ENCODE data around the gene MGAT5.

The MGAT5 gene

GRCh38 chr2:134436706-134437105 is 182.8 kb downstream of the MGAT5 start:
- H3K4ac ChIP-seq (ENCODE audit: low read length), result no peak overlapping the region
- H3K4me1 ChIP-seq (ENCODE audit: control insufficient read depth in 2 of 2, insufficient read depth in 1 of 2, low read depth in 1 of 2, low read length in 2 of 2), result peaks cover 4 to 5% of the 10 kb centered on the region in 2 donors
- H2BK120ac ChIP-seq (ENCODE audit: low read depth, low read length), result no peak overlapping the region
- no peaks in the 10 kb centered on the region for H3K9me3 ChIP-seq (replicated peaks in 1 of 2; ENCODE audit: control insufficient read depth in 2 of 2, insufficient read depth in 1 of 2, low read depth in 1 of 2, low read length in 2 of 2)
- peaks cover 6 to 40% of the 10 kb centered on the region in 2 donors for H3K36me3 ChIP-seq (replicated peaks in 1 of 2; ENCODE audit: control insufficient read depth in 2 of 2, insufficient read depth in 2 of 2, low read length in 2 of 2)
- H3K4me2 ChIP-seq (ENCODE audit: insufficient read depth, low read length, poor library complexity, severe bottlenecking), result no peak overlapping the region
- no peaks in the 10 kb centered on the region for H3K27me3 ChIP-seq (ENCODE audit: control insufficient read depth in 3 of 3, insufficient read depth in 3 of 3, low read depth in 1 of 3, low read length in 3 of 3)
- no peaks in the 10 kb centered on the region for H3K79me1 ChIP-seq (ENCODE audit: low read depth, low read length)
- H2AFZ ChIP-seq (ENCODE audit: low read length), result no peak overlapping the region
- no peak overlapping the region for H3K27ac ChIP-seq (replicated peaks; ENCODE audit: low read length)
- no peak overlapping the region for H2BK15ac ChIP-seq (ENCODE audit: low read length)
- H4K8ac ChIP-seq (ENCODE audit: low read depth, low read length), result no peak overlapping the region
- WGBS, 2 donors (ENCODE audit: extremely low coverage in 2 of 2, insufficient read length in 2 of 2, insufficient replicate concordance in 1 of 2), result no CpG with 5 or more reads among the region's 7 CpGs
- no peak overlapping the region for H3K18ac ChIP-seq (ENCODE audit: low read length)
- H3K9ac ChIP-seq (ENCODE audit: low read depth, low read length, poor library complexity), result no peak overlapping the region
- no peak overlapping the region for H3K4me3 ChIP-seq (ENCODE audit: low read length in 2 of 2)
- no peak overlapping the region for H3K23ac ChIP-seq (ENCODE audit: low read depth, low read length, poor library complexity)
- H2BK12ac ChIP-seq (ENCODE audit: low read length), result no peak overlapping the region
- H2BK5ac ChIP-seq (ENCODE audit: low read length), result no peak overlapping the region
- H2AK5ac ChIP-seq (ENCODE audit: low read depth, low read length), result no peak overlapping the region
- DNase-seq (ENCODE audit: low spot score), result no peak
- no peak overlapping the region for H3K14ac ChIP-seq (ENCODE audit: low read length)
- no peak overlapping the region for H4K91ac ChIP-seq (ENCODE audit: low read depth, low read length, poor library complexity)

DNA sequence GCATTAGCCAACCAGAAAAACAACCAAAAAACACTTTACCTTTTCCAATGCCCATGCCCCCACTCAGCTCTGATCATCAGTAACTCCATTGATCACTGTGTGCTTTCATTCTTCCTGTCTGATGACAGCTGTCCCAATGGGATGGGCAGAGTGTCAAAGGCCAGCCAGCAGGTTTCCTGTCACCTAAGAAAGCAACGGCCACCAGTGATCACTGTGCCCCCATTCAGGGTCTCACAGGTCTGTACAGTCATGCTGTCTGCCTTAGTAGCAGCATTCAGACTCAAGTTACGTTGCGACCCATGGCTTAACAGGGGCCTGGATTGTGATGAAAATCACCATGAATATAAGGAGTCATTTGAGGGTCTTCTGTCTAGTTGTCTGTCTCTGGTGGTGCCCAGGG is 184.5 kb downstream of the MGAT5 start:
- H3K79me1 ChIP-seq (ENCODE audit: low read depth, low read length), result no peaks in the 10 kb centered on the region

GRCh38 chr2:134440336-134440909 is 186.6 kb downstream of the MGAT5 start:
- Histone ChIP-seq H3K4me2 (ENCODE audit: insufficient read depth, low read length, poor library complexity, severe bottlenecking) (no peak overlapping the region), H3K4ac (ENCODE audit: low read length) (no peak overlapping the region), H3K36me3 (replicated peaks in 1 of 2; ENCODE audit: control insufficient read depth in 2 of 2, insufficient read depth in 2 of 2, low read length in 2 of 2) (peaks cover 10 to 35% of the 10 kb centered on the region in 2 donors), H3K27me3 (ENCODE audit: control insufficient read depth in 3 of 3, insufficient read depth in 3 of 3, low read depth in 1 of 3, low read length in 3 of 3) (no peaks in the 10 kb centered on the region), H4K91ac (ENCODE audit: low read depth, low read length, poor library complexity) (no peak overlapping the region), H2AK5ac (ENCODE audit: low read depth, low read length) (no peak overlapping the region), H3K79me1 (ENCODE audit: low read depth, low read length) (no peaks in the 10 kb centered on the region), H3K9ac (ENCODE audit: low read depth, low read length, poor library complexity) (no peak overlapping the region), H3K27ac (replicated peaks; ENCODE audit: low read length) (no peak overlapping the region), H2AFZ (ENCODE audit: low read length) (no peak overlapping the region), H4K8ac (ENCODE audit: low read depth, low read length) (no peak overlapping the region), H3K4me3 (ENCODE audit: low read length in 2 of 2) (no peak overlapping the region), H3K14ac (ENCODE audit: low read length) (no peak overlapping the region), H2BK120ac (ENCODE audit: low read depth, low read length) (no peak overlapping the region), H2BK15ac (ENCODE audit: low read length) (no peak overlapping the region), H3K18ac (ENCODE audit: low read length) (no peak overlapping the region), H3K23ac (ENCODE audit: low read depth, low read length, poor library complexity) (no peak overlapping the region), H3K9me3 (replicated peaks in 1 of 2; ENCODE audit: control insufficient read depth in 2 of 2, insufficient read depth in 1 of 2, low read depth in 1 of 2, low read length in 2 of 2) (no peaks in the 10 kb centered on the region), H3K4me1 (ENCODE audit: control insufficient read depth in 2 of 2, insufficient read depth in 1 of 2, low read depth in 1 of 2, low read length in 2 of 2) (peaks cover 0 to 5% of the 10 kb centered on the region in 2 donors), H2BK5ac (ENCODE audit: low read length) (no peak overlapping the region), H2BK12ac (ENCODE audit: low read length) (no peak overlapping the region)
- no CpG with 5 or more reads among the region's 16 CpGs for WGBS, 2 donors (ENCODE audit: extremely low coverage in 2 of 2, insufficient read length in 2 of 2, insufficient replicate concordance in 1 of 2)
- no peak for DNase-seq (ENCODE audit: low spot score)

More for the DNA sequence above, 184.5 kb downstream of the MGAT5 start:
- no peak overlapping the region for H3K4me3 ChIP-seq (ENCODE audit: low read length in 2 of 2)
- no peak overlapping the region for H3K14ac ChIP-seq (ENCODE audit: low read length)
- H4K91ac ChIP-seq (ENCODE audit: low read depth, low read length, poor library complexity), result peak overlapping the region; percentile 5
- no peak overlapping the region for H2BK120ac ChIP-seq (ENCODE audit: low read depth, low read length)
- H2BK15ac ChIP-seq (ENCODE audit: low read length), result no peak overlapping the region
- no peak overlapping the region for H3K23ac ChIP-seq (ENCODE audit: low read depth, low read length, poor library complexity)
- no peak overlapping the region for H2BK12ac ChIP-seq (ENCODE audit: low read length)
- no CpG with 5 or more reads among the region's 3 CpGs for WGBS, 2 donors (ENCODE audit: extremely low coverage in 2 of 2, insufficient read length in 2 of 2, insufficient replicate concordance in 1 of 2)
- H3K4ac ChIP-seq (ENCODE audit: low read length), result no peak overlapping the region
- no peak overlapping the region for H4K8ac ChIP-seq (ENCODE audit: low read depth, low read length)
- H3K9ac ChIP-seq (ENCODE audit: low read depth, low read length, poor library complexity), result no peak overlapping the region
- no peak overlapping the region for H3K27ac ChIP-seq (replicated peaks; ENCODE audit: low read length)
- no peak overlapping the region for H3K4me2 ChIP-seq (ENCODE audit: insufficient read depth, low read length, poor library complexity, severe bottlenecking)
- H3K4me1 ChIP-seq (ENCODE audit: control insufficient read depth in 2 of 2, insufficient read depth in 1 of 2, low read depth in 1 of 2, low read length in 2 of 2), result peaks cover 0 to 2% of the 10 kb centered on the region in 2 donors
- H3K9me3 ChIP-seq (replicated peaks in 1 of 2; ENCODE audit: control insufficient read depth in 2 of 2, insufficient read depth in 1 of 2, low read depth in 1 of 2, low read length in 2 of 2), result no peaks in the 10 kb centered on the region
- H3K36me3 ChIP-seq (replicated peaks in 1 of 2; ENCODE audit: control insufficient read depth in 2 of 2, insufficient read depth in 2 of 2, low read length in 2 of 2), result peaks cover 10 to 38% of the 10 kb centered on the region in 2 donors
- H3K18ac ChIP-seq (ENCODE audit: low read length), result no peak overlapping the region
- DNase-seq (ENCODE audit: low spot score), result no peak
- no peaks in the 10 kb centered on the region for H3K27me3 ChIP-seq (ENCODE audit: control insufficient read depth in 3 of 3, insufficient read depth in 3 of 3, low read depth in 1 of 3, low read length in 3 of 3)
- H2AK5ac ChIP-seq (ENCODE audit: low read depth, low read length), result no peak overlapping the region
- no peak overlapping the region for H2BK5ac ChIP-seq (ENCODE audit: low read length)
- no peak overlapping the region for H2AFZ ChIP-seq (ENCODE audit: low read length)

DNA sequence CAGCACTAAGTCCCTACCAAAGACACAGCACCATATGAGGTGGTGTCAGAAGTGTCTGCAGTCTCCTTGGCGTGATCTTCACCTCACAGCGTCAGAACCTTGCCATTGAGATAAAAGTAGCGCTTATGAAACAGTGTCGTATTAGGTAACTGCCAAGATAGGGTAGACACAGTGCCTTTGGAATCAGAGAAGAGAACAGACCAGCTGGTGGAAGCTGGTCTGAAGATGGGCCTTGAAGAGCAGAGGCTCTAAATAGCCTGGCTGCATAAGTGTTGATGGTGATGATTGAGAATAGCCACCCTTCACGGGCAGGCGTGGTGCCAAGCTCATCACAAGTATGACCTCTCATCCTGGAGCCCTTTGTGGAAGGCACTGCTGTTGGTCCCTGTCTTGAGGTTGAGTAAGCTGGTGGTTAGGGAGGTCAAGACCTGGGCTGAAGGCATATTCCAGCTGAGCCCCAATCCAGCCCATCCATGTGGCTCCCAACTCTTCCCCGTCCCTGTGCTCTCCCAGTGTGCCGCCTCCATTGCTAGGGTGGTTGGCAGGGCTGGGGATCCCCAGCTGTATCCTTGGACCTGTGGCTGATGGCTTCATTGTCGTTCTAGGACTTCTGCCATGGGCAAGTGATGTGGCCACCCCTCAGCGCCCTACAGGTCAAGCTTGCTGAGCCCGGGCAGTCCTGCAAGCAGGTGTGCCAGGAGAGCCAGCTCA is 187.4 kb downstream of the MGAT5 start:
- H3K27me3 ChIP-seq (ENCODE audit: control insufficient read depth in 3 of 3, insufficient read depth in 3 of 3, low read depth in 1 of 3, low read length in 3 of 3), result no peaks in the 10 kb centered on the region
- no peak overlapping the region for H2AK5ac ChIP-seq (ENCODE audit: low read depth, low read length)
- no peak overlapping the region for H3K9ac ChIP-seq (ENCODE audit: low read depth, low read length, poor library complexity)
- no peak overlapping the region for H4K8ac ChIP-seq (ENCODE audit: low read depth, low read length)
- H3K79me1 ChIP-seq (ENCODE audit: low read depth, low read length), result no peaks in the 10 kb centered on the region
- DNase-seq (ENCODE audit: low spot score), result no peak
- no peaks in the 10 kb centered on the region for H3K9me3 ChIP-seq (replicated peaks in 1 of 2; ENCODE audit: control insufficient read depth in 2 of 2, insufficient read depth in 1 of 2, low read depth in 1 of 2, low read length in 2 of 2)
- H3K23ac ChIP-seq (ENCODE audit: low read depth, low read length, poor library complexity), result no peak overlapping the region
- no peak overlapping the region for H3K18ac ChIP-seq (ENCODE audit: low read length)
- no peak overlapping the region for H2AFZ ChIP-seq (ENCODE audit: low read length)
- no peak overlapping the region for H3K4me3 ChIP-seq (ENCODE audit: low read length in 2 of 2)
- no CpG with 5 or more reads among the region's 11 CpGs for whole genome bisulfite sequencing, 2 donors (ENCODE audit: extremely low coverage in 2 of 2, insufficient read length in 2 of 2, insufficient replicate concordance in 1 of 2)
- no peak overlapping the region for H3K4me2 ChIP-seq (ENCODE audit: insufficient read depth, low read length, poor library complexity, severe bottlenecking)
- no peak overlapping the region for H3K27ac ChIP-seq (replicated peaks; ENCODE audit: low read length)
- peaks cover 10 to 32% of the 10 kb centered on the region in 2 donors for H3K36me3 ChIP-seq (replicated peaks in 1 of 2; ENCODE audit: control insufficient read depth in 2 of 2, insufficient read depth in 2 of 2, low read length in 2 of 2)
- H2BK12ac ChIP-seq (ENCODE audit: low read length), result no peak overlapping the region
- H2BK120ac ChIP-seq (ENCODE audit: low read depth, low read length), result peak overlapping the region; percentile 26
- no peak overlapping the region for H4K91ac ChIP-seq (ENCODE audit: low read depth, low read length, poor library complexity)
- no peak overlapping the region for H2BK15ac ChIP-seq (ENCODE audit: low read length)
- H3K4ac ChIP-seq (ENCODE audit: low read length), result no peak overlapping the region
- H2BK5ac ChIP-seq (ENCODE audit: low read length), result no peak overlapping the region
- peaks cover 0 to 9% of the 10 kb centered on the region in 2 donors for H3K4me1 ChIP-seq (ENCODE audit: control insufficient read depth in 2 of 2, insufficient read depth in 1 of 2, low read depth in 1 of 2, low read length in 2 of 2)
- no peak overlapping the region for H3K14ac ChIP-seq (ENCODE audit: low read length)
